ENCODE data around the gene TRIM33. TPM values are rescaled to one million over a fixed set of nuclear protein-coding genes. Genes with fewer than 3 reads are reported as not detected.
"Not testable (repeated sequence)": the region's sequence is repeated elsewhere in the genome, so short reads cannot be mapped to it uniquely, and the experiment has no call there.

The TRIM33 gene
- total RNA-seq, 1 donor from 2014 or later: 24.0 TPM

DNA sequence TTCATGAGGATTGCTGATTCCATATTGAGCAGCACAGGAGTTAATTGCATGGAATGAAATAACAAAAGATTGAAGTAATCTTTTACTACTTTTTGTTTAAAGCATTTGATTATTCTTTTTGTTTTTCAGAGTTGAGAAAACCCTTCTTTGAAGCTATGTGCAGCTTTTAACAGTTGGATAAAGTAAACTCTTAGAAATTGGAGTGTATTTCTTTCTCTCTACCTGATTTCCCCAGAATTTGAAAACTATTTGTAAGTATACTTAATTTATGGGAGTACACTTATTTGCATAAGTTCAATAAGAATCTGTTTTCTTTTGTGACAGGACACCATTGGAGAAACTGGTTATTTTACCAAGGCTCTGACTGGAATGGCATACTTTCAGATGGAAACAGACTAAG, 133.6 kb downstream of the TRIM33 start:
- TF ChIP-seq, protein P1, sequence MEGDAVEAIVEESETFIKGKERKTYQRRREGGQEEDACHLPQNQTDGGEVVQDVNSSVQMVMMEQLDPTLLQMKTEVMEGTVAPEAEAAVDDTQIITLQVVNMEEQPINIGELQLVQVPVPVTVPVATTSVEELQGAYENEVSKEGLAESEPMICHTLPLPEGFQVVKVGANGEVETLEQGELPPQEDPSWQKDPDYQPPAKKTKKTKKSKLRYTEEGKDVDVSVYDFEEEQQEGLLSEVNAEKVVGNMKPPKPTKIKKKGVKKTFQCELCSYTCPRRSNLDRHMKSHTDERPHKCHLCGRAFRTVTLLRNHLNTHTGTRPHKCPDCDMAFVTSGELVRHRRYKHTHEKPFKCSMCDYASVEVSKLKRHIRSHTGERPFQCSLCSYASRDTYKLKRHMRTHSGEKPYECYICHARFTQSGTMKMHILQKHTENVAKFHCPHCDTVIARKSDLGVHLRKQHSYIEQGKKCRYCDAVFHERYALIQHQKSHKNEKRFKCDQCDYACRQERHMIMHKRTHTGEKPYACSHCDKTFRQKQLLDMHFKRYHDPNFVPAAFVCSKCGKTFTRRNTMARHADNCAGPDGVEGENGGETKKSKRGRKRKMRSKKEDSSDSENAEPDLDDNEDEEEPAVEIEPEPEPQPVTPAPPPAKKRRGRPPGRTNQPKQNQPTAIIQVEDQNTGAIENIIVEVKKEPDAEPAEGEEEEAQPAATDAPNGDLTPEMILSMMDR (IDR thresholded peaks at IDR 0.05): no peak
- no peak overlapping the region for H3K27ac Mint-ChIP-seq (ENCODE audit: unreplicated experiment)
- H3K4me1 Mint-ChIP-seq (ENCODE audit: low read depth): peaks cover 4% of the 10 kb centered on the region
- H3K27me3 Mint-ChIP-seq (ENCODE audit: low read depth): no peaks in the 10 kb centered on the region
- H3K4me3 Mint-ChIP-seq (ENCODE audit: unreplicated experiment): no peak overlapping the region
- DNase-seq (ENCODE audit: low spot score): no peak
- H3K36me3 Mint-ChIP-seq (ENCODE audit: low read depth): peaks cover 3% of the 10 kb centered on the region
- H3K9me3 Mint-ChIP-seq (ENCODE audit: low read depth): peaks cover 23% of the 10 kb centered on the region

DNA sequence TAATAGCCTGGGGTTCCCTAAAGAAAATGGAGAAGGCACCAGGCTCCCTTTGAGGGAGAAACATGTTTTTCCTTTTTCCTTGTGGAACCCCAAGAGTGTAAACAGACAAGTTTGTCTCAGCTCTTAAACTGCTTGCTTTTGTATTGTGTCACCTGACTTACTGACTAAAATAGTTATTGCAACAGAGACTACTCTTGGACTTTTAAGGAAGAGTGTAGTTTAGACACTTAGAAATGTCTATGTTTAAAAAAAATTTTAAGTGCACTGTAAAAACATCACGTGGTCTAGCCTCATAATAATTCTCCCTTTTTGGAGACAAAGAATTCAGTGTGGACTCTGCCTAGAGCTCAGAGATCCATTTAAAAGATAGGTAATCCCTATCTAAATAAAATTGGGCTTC, 141.1 kb downstream of the TRIM33 start:
- Mint-ChIP-seq H3K27me3 (ENCODE audit: low read depth) (peaks cover 10% of the 10 kb centered on the region), H3K4me3 (ENCODE audit: unreplicated experiment) (no peak overlapping the region), H3K36me3 (ENCODE audit: low read depth) (peaks cover 7% of the 10 kb centered on the region), H3K9me3 (ENCODE audit: low read depth) (peaks cover 7% of the 10 kb centered on the region), H3K27ac (ENCODE audit: unreplicated experiment) (no peak overlapping the region), H3K4me1 (ENCODE audit: low read depth) (peaks cover 19% of the 10 kb centered on the region)
- TF ChIP-seq, protein P1 (IDR thresholded peaks at IDR 0.05): no peak
- no peak for DNase-seq (ENCODE audit: low spot score)

DNA sequence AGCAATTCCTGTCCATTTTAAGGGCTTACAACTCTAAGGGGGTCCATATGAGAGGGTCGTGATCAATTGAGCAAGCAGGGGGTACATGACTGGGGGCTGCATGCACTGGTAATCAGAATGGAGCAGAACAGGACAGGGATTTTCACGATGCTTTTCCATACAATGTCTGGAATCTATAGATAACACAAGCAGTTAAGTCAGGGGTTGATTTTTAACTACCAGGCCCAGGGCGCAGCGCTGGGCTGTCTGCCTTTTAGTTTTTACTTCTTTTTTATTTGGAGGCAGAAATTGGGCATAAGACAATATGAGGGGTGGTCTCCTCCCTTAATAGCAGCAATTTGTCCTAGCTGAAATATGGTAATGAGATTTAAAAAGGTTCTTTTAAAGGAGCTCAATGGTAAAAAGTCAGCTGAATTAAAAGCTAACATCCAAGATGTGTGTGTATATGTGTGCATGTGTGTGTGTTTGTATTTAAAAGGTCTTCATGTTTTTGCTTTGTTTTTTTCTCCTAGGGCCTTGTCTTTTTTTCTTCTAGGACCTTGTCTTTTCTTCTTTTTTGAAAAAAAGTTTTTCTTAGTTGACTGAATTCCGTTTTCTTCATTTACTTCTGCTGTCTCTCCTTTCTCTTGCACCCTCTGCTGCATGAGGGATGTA, 141.6 kb downstream of the TRIM33 start:
- H3K27ac Mint-ChIP-seq (ENCODE audit: unreplicated experiment); H3K27me3 Mint-ChIP-seq (ENCODE audit: low read depth); H3K4me3 Mint-ChIP-seq (ENCODE audit: unreplicated experiment); H3K36me3 Mint-ChIP-seq (ENCODE audit: low read depth); DNase-seq (ENCODE audit: low spot score): not testable (repeated sequence)
- peaks cover 19% of the 10 kb centered on the region for H3K4me1 Mint-ChIP-seq (ENCODE audit: low read depth)
- peaks cover 10% of the 10 kb centered on the region for H3K9me3 Mint-ChIP-seq (ENCODE audit: low read depth)

DNA sequence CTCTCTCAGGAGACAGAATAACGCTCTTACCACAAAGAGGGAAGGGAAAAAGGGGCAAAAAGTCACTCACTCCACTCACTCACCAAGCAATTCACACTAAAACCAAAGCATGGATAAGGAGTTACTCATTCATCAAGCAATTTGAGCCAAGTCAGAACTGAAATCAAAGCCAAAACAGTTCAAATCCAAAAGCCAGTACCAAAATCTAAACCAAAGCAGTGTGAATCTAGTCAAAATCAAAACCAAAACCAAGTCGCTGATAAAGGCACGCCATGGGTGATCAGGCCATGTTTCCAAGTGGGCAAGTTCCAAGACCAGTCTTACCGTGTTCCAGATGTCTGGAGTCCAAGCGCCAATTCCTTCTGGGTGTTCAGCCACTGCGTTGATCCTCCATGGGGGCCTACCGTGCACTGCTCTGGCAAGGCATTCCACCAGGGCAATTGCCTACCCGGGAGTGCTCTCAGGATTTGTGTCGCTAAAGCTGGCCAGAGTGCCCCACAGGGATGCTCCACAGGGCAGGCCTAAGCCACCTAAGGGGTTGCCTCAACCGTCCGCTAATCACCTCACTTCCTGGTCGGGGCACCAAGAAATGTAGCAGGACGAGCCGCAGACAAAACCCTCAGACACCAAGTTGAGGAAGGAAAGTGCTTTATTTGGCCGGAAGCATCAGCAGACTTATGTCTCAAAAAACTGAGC, 142.3 kb downstream of the TRIM33 start:
- H3K4me1 Mint-ChIP-seq (ENCODE audit: low read depth): peaks cover 19% of the 10 kb centered on the region
- TF ChIP-seq, protein P1 (IDR thresholded peaks at IDR 0.05): no peak
- peaks cover 6% of the 10 kb centered on the region for H3K36me3 Mint-ChIP-seq (ENCODE audit: low read depth)
- H3K27me3 Mint-ChIP-seq (ENCODE audit: low read depth): peaks cover 10% of the 10 kb centered on the region
- no peak overlapping the region for H3K4me3 Mint-ChIP-seq (ENCODE audit: unreplicated experiment)
- DNase-seq (ENCODE audit: low spot score): no peak
- peaks cover 10% of the 10 kb centered on the region for H3K9me3 Mint-ChIP-seq (ENCODE audit: low read depth)
- H3K27ac Mint-ChIP-seq (ENCODE audit: unreplicated experiment): no peak overlapping the region

DNA sequence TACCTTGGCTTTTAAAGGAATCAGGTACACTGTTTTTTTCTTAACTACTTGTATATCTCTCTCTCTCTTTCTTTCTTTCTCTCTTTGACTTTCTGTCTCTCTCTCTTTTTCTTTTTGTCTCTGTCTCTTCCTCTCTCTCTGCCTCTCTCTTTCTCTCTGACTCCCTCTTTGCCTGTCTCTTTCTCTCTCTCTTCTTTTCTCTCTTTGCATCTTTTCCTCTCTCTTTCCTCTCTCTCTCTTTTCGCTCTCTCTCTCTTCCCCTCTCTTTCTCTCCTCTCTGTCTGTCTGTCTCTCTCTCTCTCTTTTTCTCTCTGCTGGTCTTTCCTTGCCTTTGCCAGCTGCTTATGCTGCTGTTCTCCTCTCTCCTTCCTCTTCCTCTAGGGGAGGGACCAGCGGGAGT, 143.2 kb downstream of the TRIM33 start:
- Mint-ChIP-seq H3K27ac (ENCODE audit: unreplicated experiment) (no peak overlapping the region), H3K4me3 (ENCODE audit: unreplicated experiment) (no peak overlapping the region), H3K36me3 (ENCODE audit: low read depth) (peaks cover 6% of the 10 kb centered on the region), H3K4me1 (ENCODE audit: low read depth) (peaks cover 19% of the 10 kb centered on the region), H3K9me3 (ENCODE audit: low read depth) (peaks cover 16% of the 10 kb centered on the region), H3K27me3 (ENCODE audit: low read depth) (peaks cover 10% of the 10 kb centered on the region)
- DNase-seq (ENCODE audit: low spot score): no peak
- TF ChIP-seq, protein P1 (IDR thresholded peaks at IDR 0.05): no peak

DNA sequence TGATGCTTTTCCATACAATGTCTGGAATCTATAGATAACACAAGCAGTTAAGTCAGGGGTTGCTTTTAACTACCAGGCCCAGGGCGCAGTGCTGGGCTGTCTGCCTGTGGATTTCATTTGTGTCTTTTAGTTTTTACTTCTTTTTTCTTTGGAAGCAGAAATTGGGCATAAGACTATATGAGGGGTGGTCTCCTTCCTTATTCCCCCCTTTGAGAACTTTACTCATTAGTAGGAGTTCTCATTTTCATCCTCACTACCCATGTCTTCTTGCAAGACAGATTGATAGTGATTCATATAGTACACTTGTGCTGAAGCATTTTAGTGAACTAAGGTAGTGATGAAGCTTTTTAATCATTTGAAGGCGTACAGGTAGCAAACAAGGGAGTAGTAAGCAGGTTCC, 147.8 kb downstream of the TRIM33 start:
- H3K9me3 Mint-ChIP-seq (ENCODE audit: low read depth): peaks cover 16% of the 10 kb centered on the region
- not testable (repeated sequence) for DNase-seq (ENCODE audit: low spot score); H3K4me1 Mint-ChIP-seq (ENCODE audit: low read depth); H3K36me3 Mint-ChIP-seq (ENCODE audit: low read depth); H3K4me3 Mint-ChIP-seq (ENCODE audit: unreplicated experiment); H3K27ac Mint-ChIP-seq (ENCODE audit: unreplicated experiment); H3K27me3 Mint-ChIP-seq (ENCODE audit: low read depth)
